IMR-90 (cell line): ENCODE measurements around the gene TXK. TPM values are rescaled to one million over a fixed set of nuclear protein-coding genes. Genes with fewer than 3 reads are reported as not detected.

ENCODE experiments used
- ATAC-seq: fragments of 200-7000 bp; cut with Tn5 transposase; 2 replicates; pipeline ENCODE4 v1.9.1; 2020; ENCODE audit warnings: low read depth, mild to moderate bottlenecking, moderate library complexity
- BruUV-seq: library from RNA; stranded (reverse); fragments of 400-500 nt; replicated peaks from 2 replicates; lab custom pipeline; 2021; lab: Mats Ljungman, UMichigan
- CTCF ChIA-PET: fragments of 300-600 bp; formaldehyde crosslinking; extraction: SDS; loops from one replicate; lab custom pipeline; 2021; ENCODE audit warnings: antibody characterized with exemption; lab: Yijun Ruan, JAX
- POLR2A ChIA-PET: fragments of 300-600 bp; sonication (Branson Sonifier 250); formaldehyde crosslinking; loops from one replicate; lab custom pipeline; 2022; ENCODE audit warnings: antibody characterized with exemption; ENCODE audit not compliant: unreplicated experiment; lab: Charles Lee
- DNase-seq: peaks from one replicate; pipeline ENCODE4 v3.0.0; 2013
- H2AFZ ChIP-seq: replicated peaks from 2 replicates; pipeline ENCODE3; 2013; ENCODE audit warnings: low read length, mild to moderate bottlenecking; ENCODE audit not compliant: poor library complexity
- H2AK5ac ChIP-seq: 2 replicates; pipeline ENCODE4 v1.6.1; 2013; ENCODE audit warnings: low read depth, low read length, inconsistent platforms
- H2AK9ac ChIP-seq: replicated peaks from 2 replicates; pipeline ENCODE3; 2013; ENCODE audit warnings: mild to moderate bottlenecking, low read depth, low read length, moderate library complexity; ENCODE audit not compliant: poor library complexity
- H2BK120ac ChIP-seq: 2 replicates; pipeline ENCODE4 v1.6.1; 2013; ENCODE audit warnings: low read depth, low read length, inconsistent platforms
- H2BK15ac ChIP-seq: 3 replicates; pipeline ENCODE4 v1.6.1; 2013; ENCODE audit warnings: low read depth, low read length, inconsistent platforms
- H2BK20ac ChIP-seq: 2 replicates; pipeline ENCODE4 v1.6.1; 2013; ENCODE audit warnings: low read depth, mild to moderate bottlenecking, inconsistent platforms, low read length, moderate library complexity
- H2BK5ac ChIP-seq: 2 replicates; pipeline ENCODE4 v1.6.1; 2013; ENCODE audit warnings: mild to moderate bottlenecking, low read depth, low read length, inconsistent platforms; ENCODE audit not compliant: poor library complexity, severe bottlenecking
- H3K14ac ChIP-seq: replicated peaks from 2 replicates; pipeline ENCODE4 v1.6.1; 2013; ENCODE audit warnings: low read depth, low read length, inconsistent platforms
- H3K18ac ChIP-seq: 2 replicates; pipeline ENCODE4 v1.6.1; 2013; ENCODE audit warnings: low read depth, low read length, control low read depth
- H3K23ac ChIP-seq: 2 replicates; pipeline ENCODE4 v1.6.1; 2013; ENCODE audit warnings: low read depth, low read length, inconsistent platforms
- H3K27ac ChIP-seq: 2 replicates; pipeline ENCODE4 v1.5.1; 2013; ENCODE audit warnings: mild to moderate bottlenecking, control low read depth, low read length; ENCODE audit not compliant: insufficient read depth
- H3K27me3 ChIP-seq: 2 replicates; pipeline ENCODE4 v1.6.1; 2013; ENCODE audit warnings: low read length; ENCODE audit not compliant: control insufficient read depth, insufficient read depth
- H3K36me3 ChIP-seq: 2 replicates; pipeline ENCODE4 v1.6.1; 2013; ENCODE audit warnings: low read length, mixed read lengths; ENCODE audit not compliant: control insufficient read depth, insufficient read depth
- H3K4ac ChIP-seq: 2 replicates; pipeline ENCODE4 v1.6.1; 2013; ENCODE audit warnings: low read depth, low read length, inconsistent platforms
- H3K4me1 ChIP-seq: 2 replicates; pipeline ENCODE4 v1.6.1; 2013; ENCODE audit warnings: low read length, mixed read lengths; ENCODE audit not compliant: control insufficient read depth, insufficient read depth
- H3K4me2 ChIP-seq: 2 replicates; pipeline ENCODE4 v1.6.1; 2013; ENCODE audit warnings: low read depth, mild to moderate bottlenecking, control low read depth, low read length, moderate library complexity
- H3K4me3 ChIP-seq: 2 replicates; pipeline ENCODE4 v1.5.1; 2013; ENCODE audit warnings: low read depth, mild to moderate bottlenecking, control low read depth, low read length, moderate library complexity; ENCODE audit not compliant: insufficient read depth
- H3K56ac ChIP-seq: 2 replicates; pipeline ENCODE4 v1.6.1; 2013; ENCODE audit warnings: low read length, inconsistent platforms; ENCODE audit not compliant: insufficient read depth; ENCODE audit errors: extremely low read depth
- H3K79me1 ChIP-seq, 2 experiments: 2 replicates each; pipeline ENCODE4 v1.6.1; 2013; ENCODE audit warnings: low read length in 2 of 2, inconsistent platforms in 1 of 2, low read depth in 1 of 2
- H3K9ac ChIP-seq: 2 replicates; pipeline ENCODE4 v1.6.1; 2013; ENCODE audit warnings: low read depth, low read length, control low read depth
- H3K9me1 ChIP-seq: 2 replicates; pipeline ENCODE4 v1.6.1; 2013; ENCODE audit warnings: low read length, inconsistent platforms; ENCODE audit not compliant: insufficient read depth
- H3K9me3 ChIP-seq: 2 replicates; pipeline ENCODE4 v1.6.1; 2013; ENCODE audit warnings: low read length; ENCODE audit not compliant: control insufficient read depth, insufficient read depth
- H4K20me1 ChIP-seq: 2 replicates; pipeline ENCODE4 v1.6.1; 2013; ENCODE audit warnings: low read length, inconsistent platforms; ENCODE audit not compliant: insufficient read depth
- H4K5ac ChIP-seq: 2 replicates; pipeline ENCODE4 v1.6.1; 2013; ENCODE audit warnings: mild to moderate bottlenecking, low read depth, low read length, control low read depth
- H4K8ac ChIP-seq, 2 experiments: 2 replicates each; pipeline ENCODE4 v1.6.1; 2013; ENCODE audit warnings: low read depth in 2 of 2, low read length in 2 of 2, control low read depth in 1 of 2, inconsistent platforms in 1 of 2
- H4K91ac ChIP-seq: 2 replicates; pipeline ENCODE4 v1.6.1; 2013; ENCODE audit warnings: low read depth, low read length, inconsistent platforms; ENCODE audit not compliant: insufficient read depth
- POLR2A ChIP-seq: IDR thresholded peaks from 2 replicates; pipeline ENCODE4 v1.6.1; 2012; ENCODE audit warnings: mild to moderate bottlenecking, low read depth, low read length
- RAD21 ChIP-seq: IDR thresholded peaks from 2 replicates; pipeline ENCODE4 v1.6.1; 2012; ENCODE audit warnings: low read length, improper control_type of control experiment
- RCOR1 ChIP-seq: IDR thresholded peaks from 2 replicates; pipeline ENCODE4 v1.6.1; 2012; ENCODE audit warnings: mild to moderate bottlenecking, low read length, improper control_type of control experiment; ENCODE audit not compliant: insufficient replicate concordance
- USF2 ChIP-seq: fragments of 150-350 bp; IDR thresholded peaks from 2 replicates; pipeline ENCODE4 v1.6.1; 2017; ENCODE audit warnings: mild to moderate bottlenecking, antibody characterized with exemption, low read length, low read depth
- dilution Hi-C: fragments of 300-500 bp; cut with HindIII; formaldehyde crosslinking; loops from one replicate; pipeline ENCODE4 v1.14.3; 2018; ENCODE audit warnings: low sequenced_read_pairs; ENCODE audit not compliant: unreplicated experiment
- in situ Hi-C: fragments of 300-500 bp; cut with MboI; formaldehyde crosslinking; loops from 3 replicates; pipeline ENCODE4 v1.14.3; 2019; ENCODE audit warnings: low sequenced_read_pairs, inconsistent platforms, mixed read lengths
- intact Hi-C: fragments of 100-400 bp; cut with micrococcal nuclease; formaldehyde crosslinking; loops from 2 replicates; pipeline ENCODE4 v1.10.0; 2022
- polyA plus RNA-seq, 3 experiments: library from polyadenylated mRNA; depleted of rRNA; stranded (reverse); fragments of >200 nt; gene quantifications; 2 replicates each; pipeline ENCODE4 v1.2.3, GENCODE V29; 2012; ENCODE audit warnings: low replicate concordance in 1 of 3
- total RNA-seq: library from RNA; depleted of rRNA; stranded (reverse); fragments of >200 nt; gene quantifications from 2 replicates; pipeline ENCODE4 v1.2.3, GENCODE V29; 2012

TXK gene
- total and polyA plus RNA-seq, 2 of the 4 experiments (the other 2 are of a cell fraction) = not detected

DNA sequence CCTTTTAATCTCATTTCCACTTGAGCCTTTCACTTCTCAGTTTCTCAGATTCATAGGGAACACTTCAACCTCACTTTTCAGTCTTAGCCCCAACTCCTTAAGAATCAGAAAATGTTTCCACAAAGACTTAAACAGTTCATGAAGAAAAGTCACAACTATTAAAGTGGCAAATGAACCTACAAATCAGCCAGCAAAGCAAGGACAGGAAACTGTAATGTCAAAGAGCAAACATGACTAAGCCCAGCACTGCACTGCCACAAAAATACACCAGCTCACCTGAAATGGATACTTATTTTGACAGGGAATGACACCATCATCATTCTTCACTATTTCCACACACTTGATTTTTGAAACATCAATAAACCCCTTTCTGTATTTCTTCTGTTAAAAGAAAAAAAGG lies 41.8 kb upstream of the TXK start:
- intact Hi-C loops (no loop called here), dilution Hi-C loops (no loop called here), in situ Hi-C loops (no loop called here)
- Histone ChIP-seq H2AK5ac (no peak overlapping the region), H3K79me1 (no peaks in the 10 kb centered on the region), H4K5ac (no peak overlapping the region), H4K8ac (no peak overlapping the region), H2BK15ac (no peak overlapping the region), H3K4ac (no peak overlapping the region), H3K4me3 (no peak overlapping the region), H2AK9ac (no peak overlapping the region), H3K4me2 (no peak overlapping the region), H2BK120ac (0 out of 2 replicates have a peak overlapping the region, but pooled peaks have one; percentile 5), H2AFZ (no peak overlapping the region), H3K9me3 (peaks cover 2% of the 10 kb centered on the region; the same call in 1 of the 2 replicates), H3K36me3 (no peaks in the 10 kb centered on the region), H3K9me1 (peaks cover 7% of the 10 kb centered on the region; the same call in 1 of the 2 replicates), H2BK5ac (no peak overlapping the region), H2BK20ac (peak overlapping the region; percentile 9; the same call in 1 of the 2 replicates), H3K23ac (no peak overlapping the region), H3K4me1 (peaks cover 10% of the 10 kb centered on the region), H3K18ac (no peak overlapping the region; the same call in 1 of the 2 replicates), H3K27ac (no peak overlapping the region), H3K14ac (no peak overlapping the region), H4K20me1 (no peaks in the 10 kb centered on the region), H3K9ac (no peak overlapping the region), H4K91ac (no peak overlapping the region), H3K56ac (no peak overlapping the region), H3K27me3 (no peaks in the 10 kb centered on the region)
- ChIA-PET POLR2A (no interaction called here), CTCF (no interaction called here)
- peak; percentile 16 for DNase-seq
- no peak for TF ChIP-seq USF2
- no peak for TF ChIP-seq RAD21
- no peak for TF ChIP-seq RCOR1
- no peak for TF ChIP-seq POLR2A
- BruUV-seq = no TSS peak
- no peak for ATAC-seq
